Peyer's patch (tissue), 4 donors: ENCODE measurements around the gene ARHGAP27.

Experiments used
- CTCF ChIP-seq, 6 experiments: fragments of 450-650 bp in 4 of 6; fragments of 200-600 bp in 2 of 6; sonication (generic) in 1 of 6; IDR thresholded peaks; one replicate each; pipeline ENCODE4 v1.5.1; 2017 to 2019; ENCODE audit warnings: antibody characterized with exemption in 6 of 6, mild to moderate bottlenecking in 3 of 6, moderate library complexity in 1 of 6
- POLR2A ChIP-seq, 2 donors: fragments of 450-650 bp; IDR thresholded peaks; one replicate each; pipeline ENCODE4 v1.5.1; 2017; ENCODE audit warnings: antibody characterized with exemption in 2 of 2, mild to moderate bottlenecking in 2 of 2, moderate library complexity in 2 of 2

DNA sequence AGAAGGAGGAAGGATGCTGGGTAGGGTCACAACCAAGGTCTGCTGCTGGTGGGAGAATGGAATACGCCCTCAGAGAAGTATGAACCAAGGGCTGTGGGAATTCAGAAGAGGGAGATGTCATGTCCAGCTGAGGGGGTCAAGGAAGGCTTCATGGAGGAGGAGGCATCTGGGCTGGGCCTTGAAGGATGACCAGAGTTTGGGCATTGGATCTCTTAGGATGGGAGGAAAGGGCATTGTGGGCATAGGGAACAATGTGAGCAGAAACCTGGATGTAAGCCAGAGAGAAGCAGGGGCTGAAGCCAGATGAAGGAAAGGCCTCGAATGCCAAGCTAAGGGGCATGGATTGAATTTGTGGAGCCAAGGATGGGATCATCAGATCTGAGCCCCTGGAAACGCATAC is 66.6 kb downstream of the ARHGAP27 start:
- TF ChIP-seq CTCF (IDR thresholded peaks at IDR 0.05) (no peak), POLR2A (IDR thresholded peaks at IDR 0.05) (no peak)
